Epidermal melanocyte (primary cell): Measurements from ENCODE around the gene FNIP2.
"Not testable (repeated sequence)": the region's sequence is repeated elsewhere in the genome, so short reads cannot be mapped to it uniquely, and the experiment has no call there.

Source experiments
- DNase-seq: peaks from one replicate; pipeline ENCODE4 v3.0.0; 2011; ENCODE audit warnings: low spot score; ENCODE audit not compliant: insufficient read length

The FNIP2 gene

GRCh38 chr4:158814207-158814606 is 45.4 kb downstream of the FNIP2 start:
- DNase-seq: no peak

- DNase-seq: no peak
Measured at GRCh38 chr4:158814636-158815330, 46.0 kb downstream of the FNIP2 start.

DNA sequence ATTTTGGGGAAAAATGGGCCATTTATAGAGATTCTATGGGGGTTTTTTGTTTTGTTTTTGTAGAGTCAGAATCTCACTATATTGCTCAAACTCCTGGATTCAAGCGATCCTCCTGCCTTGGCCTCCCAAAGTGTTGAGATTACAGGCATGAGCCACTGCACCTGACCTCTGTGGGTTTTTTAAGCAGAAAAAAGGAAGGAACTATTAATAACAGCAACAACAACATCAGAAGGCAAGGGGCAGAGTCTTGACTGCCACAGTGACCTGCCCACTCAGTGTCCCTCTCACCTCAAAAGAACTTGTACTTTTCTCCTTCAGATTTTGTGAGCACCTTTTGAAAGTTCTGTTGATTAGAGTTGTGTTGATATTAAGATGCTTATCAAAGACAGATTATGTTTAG is 48.1 kb downstream of the FNIP2 start:
- no peak for DNase-seq

- no peak for DNase-seq
Measured at GRCh38 chr4:158817562-158818296, 48.9 kb downstream of the FNIP2 start.

DNA sequence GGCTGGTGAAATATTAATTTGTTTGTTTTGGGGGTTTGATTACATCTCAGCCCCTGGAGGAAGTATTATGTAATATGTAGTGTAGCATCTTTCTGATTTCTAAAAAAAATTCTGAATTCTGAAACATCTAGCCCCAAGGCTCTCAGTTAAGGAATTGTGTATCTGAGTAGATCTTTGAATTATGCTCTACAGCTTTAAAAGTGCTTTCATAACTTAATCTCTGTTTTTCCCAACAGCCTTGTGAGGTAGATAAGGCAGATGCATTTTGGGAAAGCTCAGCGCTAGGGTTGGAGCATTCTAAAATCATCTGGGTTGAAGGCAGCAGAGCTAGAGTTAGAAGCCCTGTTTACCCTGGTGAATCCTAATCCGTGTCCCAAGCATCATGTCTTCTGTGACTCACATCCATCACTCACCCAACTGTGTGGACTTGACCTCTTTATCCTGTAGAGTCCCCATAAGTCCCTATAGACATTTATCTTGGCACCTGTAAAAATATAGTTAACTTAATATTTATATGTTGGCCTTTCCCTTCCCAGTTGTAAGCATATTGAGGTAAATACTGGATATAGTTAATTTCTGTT is 49.8 kb downstream of the FNIP2 start:
- no peak for DNase-seq

DNA sequence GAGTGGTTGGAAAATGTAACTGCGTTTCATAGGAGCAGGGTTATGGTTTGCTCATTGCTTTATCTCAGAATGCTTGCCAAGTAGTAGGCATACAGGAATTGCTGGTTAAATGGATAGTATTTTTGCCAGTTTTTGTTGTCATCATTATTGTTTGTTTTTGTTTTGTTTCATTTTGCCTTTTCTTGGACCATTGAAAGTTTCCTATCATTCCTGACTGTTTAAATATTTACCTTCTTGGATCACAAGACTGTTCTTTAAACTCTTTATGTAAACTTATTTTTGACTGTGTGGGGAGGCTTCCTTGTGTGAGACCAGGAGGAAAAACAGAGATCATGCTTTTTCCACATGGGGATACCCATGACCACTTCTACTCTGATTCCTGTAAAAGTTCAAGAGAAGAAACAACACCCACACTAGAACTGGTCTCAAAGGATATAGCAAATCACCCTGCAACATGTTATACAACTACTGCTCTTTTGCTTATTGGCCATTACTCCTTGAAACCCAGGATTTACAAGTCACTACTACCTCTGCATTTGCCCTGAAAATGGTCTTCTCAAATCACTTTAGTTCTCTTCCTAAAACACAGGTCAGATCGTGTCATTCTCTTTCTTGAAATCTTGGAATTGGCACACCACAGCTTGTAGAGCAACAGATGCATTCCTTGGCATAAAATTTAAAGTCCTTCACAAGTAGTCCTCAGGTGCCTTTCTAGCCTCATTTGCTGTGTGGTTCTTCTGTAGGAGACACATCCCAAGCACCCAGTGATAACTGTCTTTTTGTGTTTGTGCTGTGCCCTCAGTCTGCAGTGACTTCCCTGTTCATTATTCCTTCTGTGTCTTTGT is 51.3 kb downstream of the FNIP2 start:
- no peak for DNase-seq

- no peak for DNase-seq
Measured at GRCh38 chr4:158821228-158821971, 52.6 kb downstream of the FNIP2 start.

GRCh38 chr4:158822348-158822747 is 53.5 kb downstream of the FNIP2 start:
- no peak for DNase-seq

DNA sequence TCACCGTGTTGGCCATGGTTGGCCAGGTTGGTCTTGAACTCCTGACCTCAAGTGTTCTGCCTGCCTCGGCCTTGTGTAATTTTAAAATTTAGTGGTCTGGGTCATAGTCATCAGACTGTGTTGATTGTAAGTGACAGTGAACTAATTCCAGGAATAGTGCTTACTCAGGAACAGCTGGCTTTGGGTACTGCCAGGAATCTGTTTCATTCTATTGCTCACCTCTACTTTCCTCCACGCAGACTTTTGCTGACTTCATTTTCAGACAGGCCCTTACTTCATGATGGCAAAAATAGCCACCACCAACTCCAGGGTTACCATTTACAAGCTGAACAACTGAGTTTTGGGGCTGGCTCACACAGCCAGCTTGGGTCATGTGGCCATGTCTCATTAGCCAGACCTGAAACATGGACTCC is 54.6 kb downstream of the FNIP2 start:
- no peak for DNase-seq

DNA sequence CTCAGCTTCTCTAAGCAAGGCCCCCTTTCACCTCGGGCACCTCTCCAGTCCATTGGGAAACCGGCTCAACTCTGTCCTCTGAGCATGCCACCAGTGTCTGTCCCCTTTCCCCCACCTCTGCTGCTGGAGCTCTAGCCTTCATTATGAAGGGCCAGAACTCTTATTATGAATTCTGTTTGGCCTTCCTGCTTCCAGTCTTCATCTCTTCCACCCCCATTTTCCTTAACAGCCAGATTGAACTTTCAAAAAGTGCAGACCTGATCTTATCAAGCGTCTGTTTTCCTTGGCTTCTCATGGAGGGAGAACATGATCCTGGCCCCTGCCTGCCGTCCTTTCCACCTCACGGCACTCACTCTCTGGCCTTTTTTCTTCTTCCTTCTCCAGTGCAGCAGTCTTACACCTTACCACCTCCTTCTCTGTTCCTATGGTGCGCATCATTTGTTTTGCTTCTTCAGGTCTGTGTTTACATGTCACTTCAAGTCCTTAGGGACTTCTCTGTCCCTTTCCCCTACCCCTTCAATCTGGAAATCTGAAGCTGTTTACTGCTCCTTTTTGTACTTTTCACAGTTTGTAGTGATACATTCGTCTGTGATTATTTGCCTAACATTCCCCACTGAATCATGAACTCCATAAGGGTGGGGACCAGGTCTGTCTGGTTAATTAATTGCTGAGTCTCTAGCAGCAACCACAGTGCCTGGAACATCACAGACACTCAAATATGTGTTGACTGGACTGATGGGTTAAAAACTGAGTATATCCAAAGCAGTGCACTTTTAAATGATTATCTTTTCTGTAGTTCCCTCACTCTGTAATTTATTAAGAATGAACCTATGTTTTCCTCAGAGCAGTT is 55.8 kb downstream of the FNIP2 start:
- no peak for DNase-seq

GRCh38 chr4:158825433-158826036 is 56.7 kb downstream of the FNIP2 start:
- no peak for DNase-seq

GRCh38 chr4:158826057-158826456 is 57.2 kb downstream of the FNIP2 start:
- DNase-seq: no peak

GRCh38 chr4:158826882-158827281 is 58.1 kb downstream of the FNIP2 start:
- no peak for DNase-seq

GRCh38 chr4:158827543-158827981 is 58.7 kb downstream of the FNIP2 start:
- DNase-seq: no peak

GRCh38 chr4:158828151-158828550 is 59.3 kb downstream of the FNIP2 start:
- DNase-seq: not testable (repeated sequence)

DNA sequence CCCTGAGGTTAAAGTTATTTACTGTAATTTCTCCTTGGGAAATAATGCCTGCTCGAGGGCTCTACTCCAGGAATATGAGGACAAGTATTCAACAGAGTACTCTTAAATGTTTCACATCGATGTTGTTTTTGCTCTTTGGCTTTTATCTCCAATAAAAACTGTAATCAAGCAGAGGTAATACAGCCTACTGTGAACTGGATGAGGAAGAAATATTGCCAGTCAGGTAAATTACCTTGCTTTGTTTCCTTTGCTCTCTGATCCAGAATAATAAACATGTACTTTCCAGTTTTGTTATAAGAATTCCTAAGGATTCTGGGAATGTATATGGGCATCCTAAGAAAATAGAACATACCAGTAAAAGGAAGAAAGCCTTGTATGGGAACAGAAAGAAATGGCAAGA is 60.4 kb downstream of the FNIP2 start:
- no peak for DNase-seq

DNA sequence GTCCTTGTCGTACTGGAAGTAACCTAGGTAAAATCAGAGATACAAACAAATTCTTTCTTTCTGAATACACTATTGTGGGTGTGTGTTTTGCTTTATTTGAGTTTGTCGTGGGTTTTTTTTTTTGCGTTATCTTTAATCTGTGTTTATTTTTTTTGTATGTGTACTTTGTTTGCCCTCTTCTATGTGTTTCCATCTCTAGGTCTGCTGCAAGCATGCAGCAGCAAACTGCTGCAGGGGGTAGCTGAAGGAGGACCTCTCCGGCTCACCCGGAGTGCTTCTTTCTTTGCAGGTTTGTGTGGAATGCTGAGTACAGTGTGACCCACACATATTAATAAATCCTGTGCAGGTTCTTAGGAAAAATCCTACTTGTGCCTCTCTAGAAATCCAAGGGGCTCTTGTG is 64.8 kb downstream of the FNIP2 start:
- DNase-seq: no peak

DNA sequence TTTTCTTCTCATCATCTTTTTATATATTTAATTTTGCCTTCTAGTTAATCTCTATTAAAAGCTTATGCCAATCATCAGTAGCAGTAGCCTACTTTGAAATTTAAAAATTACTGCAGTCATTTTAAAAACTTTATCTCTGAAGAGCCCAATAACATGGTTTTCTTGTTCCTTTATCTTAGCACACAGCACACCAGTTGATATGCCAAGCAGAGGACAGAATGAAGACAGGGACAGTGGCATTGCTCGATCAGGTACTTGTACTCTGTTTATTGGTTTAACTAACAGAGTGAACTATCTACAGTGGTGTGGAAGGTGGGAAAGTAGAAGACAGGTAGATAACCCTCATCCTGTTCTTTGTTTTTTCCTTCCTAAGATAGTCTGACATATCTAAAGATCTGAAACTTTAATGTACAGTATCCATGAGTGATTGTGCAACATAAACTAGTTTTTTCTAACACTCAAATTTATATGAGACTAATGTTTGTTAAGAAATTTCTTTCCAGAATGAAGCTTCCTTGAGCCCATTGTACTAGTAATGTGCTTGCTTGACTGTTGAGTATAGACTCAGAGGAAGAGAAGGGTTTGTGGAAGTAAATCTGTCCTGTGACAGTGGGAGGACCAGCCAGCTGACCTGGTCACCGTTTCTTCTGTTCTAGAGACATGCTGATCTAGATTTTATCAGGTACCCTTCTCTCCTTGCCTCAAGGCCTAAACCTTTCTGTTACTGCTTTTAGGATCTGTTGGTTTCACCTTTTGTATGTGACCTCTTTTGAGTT is 66.6 kb downstream of the FNIP2 start:
- DNase-seq: no peak

GRCh38 chr4:158836002-158836369 is 67.2 kb downstream of the FNIP2 start:
- DNase-seq: no peak
